ENCODE data around the gene HNF1B. TPM values are rescaled to one million over a fixed set of nuclear protein-coding genes. Genes with fewer than 3 reads are reported as not detected.

The HNF1B gene
- total RNA-seq, 4 donors from 2014 or later: not detected

DNA sequence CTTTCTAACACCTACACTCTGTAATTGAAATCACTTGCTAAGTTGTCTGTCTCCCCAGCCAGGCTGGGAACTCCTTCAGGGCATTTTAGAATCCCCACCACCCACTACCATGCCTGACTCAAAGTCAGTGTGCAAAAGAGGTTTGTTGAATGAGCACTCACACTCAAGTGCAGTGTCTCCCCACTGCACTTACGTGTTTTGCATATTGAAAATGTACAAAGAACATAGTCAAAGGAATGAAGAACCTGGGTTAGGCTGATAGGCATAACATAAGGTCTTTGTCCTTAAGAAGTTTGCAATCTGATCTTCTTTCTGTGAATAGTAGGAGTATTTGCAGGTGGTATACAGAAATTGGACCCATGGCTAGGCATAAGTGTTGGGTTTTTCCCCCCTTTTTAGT lies 67.8 kb downstream of the HNF1B start:
- TF ChIP-seq, protein P1, sequence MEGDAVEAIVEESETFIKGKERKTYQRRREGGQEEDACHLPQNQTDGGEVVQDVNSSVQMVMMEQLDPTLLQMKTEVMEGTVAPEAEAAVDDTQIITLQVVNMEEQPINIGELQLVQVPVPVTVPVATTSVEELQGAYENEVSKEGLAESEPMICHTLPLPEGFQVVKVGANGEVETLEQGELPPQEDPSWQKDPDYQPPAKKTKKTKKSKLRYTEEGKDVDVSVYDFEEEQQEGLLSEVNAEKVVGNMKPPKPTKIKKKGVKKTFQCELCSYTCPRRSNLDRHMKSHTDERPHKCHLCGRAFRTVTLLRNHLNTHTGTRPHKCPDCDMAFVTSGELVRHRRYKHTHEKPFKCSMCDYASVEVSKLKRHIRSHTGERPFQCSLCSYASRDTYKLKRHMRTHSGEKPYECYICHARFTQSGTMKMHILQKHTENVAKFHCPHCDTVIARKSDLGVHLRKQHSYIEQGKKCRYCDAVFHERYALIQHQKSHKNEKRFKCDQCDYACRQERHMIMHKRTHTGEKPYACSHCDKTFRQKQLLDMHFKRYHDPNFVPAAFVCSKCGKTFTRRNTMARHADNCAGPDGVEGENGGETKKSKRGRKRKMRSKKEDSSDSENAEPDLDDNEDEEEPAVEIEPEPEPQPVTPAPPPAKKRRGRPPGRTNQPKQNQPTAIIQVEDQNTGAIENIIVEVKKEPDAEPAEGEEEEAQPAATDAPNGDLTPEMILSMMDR (IDR thresholded peaks at IDR 0.05; ENCODE audit: low read depth): no peak

DNA sequence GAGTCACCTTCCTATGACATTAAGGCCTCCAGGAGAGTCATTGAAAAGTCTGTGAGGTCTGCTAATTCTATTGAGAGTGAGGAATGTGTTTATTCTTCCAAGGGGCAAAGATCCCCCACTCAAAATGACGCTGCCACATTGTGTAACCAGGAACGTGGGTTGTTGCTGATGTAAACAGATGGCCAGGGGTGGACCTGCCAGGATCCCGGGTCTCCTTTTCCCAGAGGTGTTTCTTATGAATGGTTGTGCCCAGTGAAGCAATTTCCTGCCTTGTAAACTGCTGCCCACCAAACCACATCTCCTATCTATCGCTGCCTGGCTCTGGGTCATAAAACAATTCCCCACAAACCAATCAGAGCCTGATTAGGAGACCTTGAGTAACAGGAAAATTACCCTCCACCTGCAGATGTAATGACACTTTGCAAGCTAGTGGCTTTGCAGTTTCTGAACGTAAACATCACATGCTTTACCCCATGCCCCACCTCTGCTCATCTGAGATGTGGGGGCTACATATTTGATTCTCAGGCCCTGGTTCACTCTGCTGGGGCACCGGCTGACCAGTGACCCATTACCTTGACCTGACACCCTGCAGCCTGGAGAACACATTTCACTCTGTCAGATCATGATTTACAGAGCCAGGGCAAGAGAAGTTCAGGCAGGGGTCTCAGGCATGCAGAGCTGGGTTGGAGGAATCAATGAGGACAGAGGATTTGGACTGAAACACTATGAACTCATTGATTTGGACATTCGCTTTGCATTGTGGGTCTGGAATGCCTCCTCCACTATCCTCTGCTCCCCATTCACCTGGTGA lies 68.5 kb downstream of the HNF1B start:
- TF ChIP-seq, protein P1 (IDR thresholded peaks at IDR 0.05; ENCODE audit: low read depth): no peak

DNA sequence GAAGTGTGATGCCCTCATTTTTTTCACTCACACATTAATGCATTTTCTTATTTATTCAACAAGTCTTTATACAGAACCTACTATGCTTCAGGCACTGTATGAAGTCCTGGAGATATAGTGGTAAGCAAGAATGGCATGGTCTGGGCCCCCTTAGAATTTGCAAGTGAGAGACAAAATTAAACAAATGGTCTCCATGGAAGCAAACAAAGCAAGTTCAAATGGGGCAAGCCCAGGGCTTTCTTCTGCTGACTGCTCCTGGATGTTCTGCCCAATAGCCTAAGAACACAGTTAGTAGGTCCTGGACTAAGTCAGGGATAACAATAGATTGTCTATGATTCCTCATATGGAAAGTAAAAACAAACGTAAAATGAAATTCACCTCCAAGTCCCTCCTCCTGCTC lies 70.3 kb downstream of the HNF1B start:
- TF ChIP-seq, protein P1 (IDR thresholded peaks at IDR 0.05; ENCODE audit: low read depth): no peak

DNA sequence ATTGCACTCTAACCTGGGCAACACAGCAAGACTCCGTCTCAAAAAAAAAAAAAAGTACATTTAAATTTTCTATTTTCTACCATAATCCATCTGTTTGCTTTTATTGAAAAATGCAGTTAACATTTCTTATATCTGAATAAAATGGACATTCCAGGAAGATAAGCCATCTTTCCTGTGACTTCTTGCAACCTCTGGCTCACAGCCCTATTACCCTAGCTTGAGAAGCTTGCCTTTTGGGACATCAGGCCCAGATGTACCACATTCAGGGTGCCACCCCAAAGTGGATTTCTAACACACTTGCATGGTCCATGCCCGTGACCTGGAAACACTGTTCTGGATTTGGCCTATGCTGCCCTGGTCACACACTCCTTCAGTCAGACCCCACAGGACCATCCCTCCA lies 71.5 kb downstream of the HNF1B start:
- TF ChIP-seq, protein P1 (IDR thresholded peaks at IDR 0.05; ENCODE audit: low read depth): no peak

DNA sequence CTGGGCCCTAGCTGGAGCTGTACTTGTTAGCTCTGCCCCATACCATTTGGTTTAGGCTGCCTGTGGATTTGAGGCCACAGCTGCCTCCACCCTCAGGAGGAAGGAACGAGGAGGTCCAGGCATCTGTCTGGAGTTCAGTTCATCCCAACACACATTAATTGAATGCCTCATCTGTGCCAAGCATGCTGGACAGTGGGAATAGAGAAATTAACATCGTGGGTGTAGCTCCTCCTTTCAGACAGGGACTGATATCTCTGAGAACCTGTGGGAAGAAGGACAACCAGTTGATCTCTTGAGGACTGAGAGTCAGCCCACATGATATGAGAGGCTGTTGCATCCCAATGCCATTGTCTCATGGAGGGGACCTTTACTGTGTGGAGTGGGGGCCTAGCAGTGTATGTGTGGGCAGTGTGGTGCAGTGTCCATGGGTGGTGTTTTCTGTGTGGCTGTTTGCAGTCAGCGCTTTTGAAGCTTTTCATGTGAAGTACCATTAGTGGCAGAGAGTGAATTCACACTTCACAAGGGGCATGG lies 72.2 kb downstream of the HNF1B start:
- TF ChIP-seq, protein P1 (IDR thresholded peaks at IDR 0.05; ENCODE audit: low read depth): no peak

DNA sequence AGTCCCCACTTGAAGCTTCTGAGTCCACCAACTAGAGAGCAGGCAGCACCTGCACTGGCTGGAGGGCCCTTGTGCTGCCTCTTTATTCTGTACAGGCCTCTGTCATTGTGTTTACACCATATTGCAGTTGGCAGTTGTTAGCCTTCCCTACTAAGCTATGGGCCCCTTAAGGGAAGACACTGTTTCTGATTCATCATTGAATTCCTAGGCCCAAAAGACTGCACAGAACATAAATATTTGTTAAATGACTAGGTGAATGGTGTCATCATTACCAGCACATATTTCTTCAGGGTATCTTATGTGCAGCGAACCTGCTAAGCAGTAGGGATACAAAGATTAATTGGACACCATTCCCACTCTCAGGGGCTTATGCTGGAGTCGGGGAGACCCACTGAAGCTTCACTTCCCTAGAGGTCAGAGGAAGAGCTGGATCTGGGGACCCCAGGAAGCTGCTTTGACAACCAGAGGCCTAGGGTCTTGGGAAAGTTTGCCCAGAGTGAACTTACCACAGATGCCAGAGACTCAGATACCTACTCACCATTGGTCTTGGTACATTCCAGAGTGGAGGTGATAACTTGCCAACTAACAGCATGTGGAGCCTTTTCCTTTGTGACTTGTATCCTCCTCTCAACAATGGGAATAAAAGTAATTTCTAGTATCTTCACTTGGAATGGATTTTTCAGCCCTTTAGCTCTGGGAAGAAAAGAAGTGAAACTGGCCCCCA lies 72.9 kb downstream of the HNF1B start:
- TF ChIP-seq, protein P1 (IDR thresholded peaks at IDR 0.05; ENCODE audit: low read depth): no peak
